HCT116 (cell line): Measurements from ENCODE around the gene EXD2.

Source experiments
- ATF3 ChIP-seq: IDR thresholded peaks from 2 replicates; pipeline ENCODE4 v1.6.1; 2012
- EGR1 ChIP-seq: IDR thresholded peaks from 2 replicates; pipeline ENCODE4 v1.6.1; 2012; ENCODE audit warnings: low read depth
- ELF1 ChIP-seq: IDR thresholded peaks from 2 replicates; pipeline ENCODE4 v1.6.1; 2012; ENCODE audit warnings: low read depth, borderline replicate concordance
- EZH2 ChIP-seq: fragments of 200-600 bp; sonication (generic); IDR thresholded peaks from 2 replicates; pipeline ENCODE4 v1.6.1; 2017; ENCODE audit warnings: antibody characterized with exemption, mixed run types
- EZH2phosphoT487 ChIP-seq: fragments of 200-600 bp; IDR thresholded peaks from 2 replicates; pipeline ENCODE4 v1.6.1; 2018; ENCODE audit warnings: antibody characterized with exemption, borderline replicate concordance
- JUND ChIP-seq: IDR thresholded peaks from 2 replicates; pipeline ENCODE4 v1.6.1; 2012
- POLR2A ChIP-seq: IDR thresholded peaks from 2 replicates; pipeline ENCODE4 v1.7.0; 2011; ENCODE audit warnings: borderline replicate concordance; ENCODE audit not compliant: insufficient read depth, insufficient read length; ENCODE audit errors: extremely low read depth
- POLR2AphosphoS5 ChIP-seq: IDR thresholded peaks from 2 replicates; pipeline ENCODE4 v1.6.1; 2011; ENCODE audit warnings: mild to moderate bottlenecking, low read depth, low read length, moderate library complexity
- YY1 ChIP-seq: IDR thresholded peaks from 2 replicates; pipeline ENCODE4 v1.6.1; 2011; ENCODE audit warnings: low read length, low read depth, moderate library complexity, mild to moderate bottlenecking; ENCODE audit not compliant: insufficient replicate concordance; ENCODE audit errors: extremely low read depth
- TF ChIP-seq, protein P1 (sequence below), 3 experiments: fragments of 200-600 bp in 1 of 3; sonication (generic) in 1 of 3; IDR thresholded peaks in 2 of 3; conservative IDR thresholded peaks in 1 of 3; 2 replicates each; pipeline ENCODE4 v1.5.1; 2012 to 2017; ENCODE audit warnings: low read depth in 2 of 3, low read length in 2 of 3, antibody characterized with exemption in 1 of 3, borderline replicate concordance in 1 of 3, control low read depth in 1 of 3, mild to moderate bottlenecking in 1 of 3, mixed read lengths in 1 of 3, mixed run types in 1 of 3, moderate library complexity in 1 of 3; ENCODE audit not compliant: insufficient read depth in 1 of 3

DNA sequence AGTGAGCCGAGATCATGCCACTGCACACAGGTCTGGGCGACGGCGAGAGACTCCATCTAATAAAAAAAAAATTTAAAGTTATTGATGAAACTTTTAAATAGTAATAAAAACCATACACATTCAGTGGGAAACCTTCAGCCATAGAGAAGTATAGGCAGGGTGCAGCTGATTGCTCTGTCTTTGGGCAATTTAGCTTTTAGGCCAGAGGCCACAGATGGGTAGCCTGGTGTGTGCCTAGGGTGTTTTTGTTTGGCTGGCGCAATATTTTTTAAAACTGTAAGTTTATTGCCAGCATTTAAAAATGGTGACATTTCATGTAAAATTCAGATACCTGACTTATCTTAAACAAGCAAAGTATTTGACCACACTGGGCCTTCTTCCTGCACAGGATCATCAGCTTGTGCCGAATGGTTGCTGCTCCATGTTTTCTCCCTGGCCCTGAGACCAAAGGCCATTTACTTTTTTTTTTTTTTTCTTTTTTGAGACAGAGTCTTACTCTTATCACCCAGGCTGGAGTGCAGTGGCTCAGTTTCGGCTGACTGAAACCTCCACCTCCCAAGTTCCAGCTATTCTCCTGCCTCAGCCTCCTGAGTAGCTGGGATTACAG is 16.2 kb downstream of the EXD2 start:
- TF ChIP-seq ATF3 (no peak), POLR2A (no peak), ELF1 (no peak), YY1 (no peak), EGR1 (no peak), JUND (no peak), EZH2 (no peak), EZH2phosphoT487 (no peak), POLR2AphosphoS5 (no peak)
- TF ChIP-seq, protein P1, sequence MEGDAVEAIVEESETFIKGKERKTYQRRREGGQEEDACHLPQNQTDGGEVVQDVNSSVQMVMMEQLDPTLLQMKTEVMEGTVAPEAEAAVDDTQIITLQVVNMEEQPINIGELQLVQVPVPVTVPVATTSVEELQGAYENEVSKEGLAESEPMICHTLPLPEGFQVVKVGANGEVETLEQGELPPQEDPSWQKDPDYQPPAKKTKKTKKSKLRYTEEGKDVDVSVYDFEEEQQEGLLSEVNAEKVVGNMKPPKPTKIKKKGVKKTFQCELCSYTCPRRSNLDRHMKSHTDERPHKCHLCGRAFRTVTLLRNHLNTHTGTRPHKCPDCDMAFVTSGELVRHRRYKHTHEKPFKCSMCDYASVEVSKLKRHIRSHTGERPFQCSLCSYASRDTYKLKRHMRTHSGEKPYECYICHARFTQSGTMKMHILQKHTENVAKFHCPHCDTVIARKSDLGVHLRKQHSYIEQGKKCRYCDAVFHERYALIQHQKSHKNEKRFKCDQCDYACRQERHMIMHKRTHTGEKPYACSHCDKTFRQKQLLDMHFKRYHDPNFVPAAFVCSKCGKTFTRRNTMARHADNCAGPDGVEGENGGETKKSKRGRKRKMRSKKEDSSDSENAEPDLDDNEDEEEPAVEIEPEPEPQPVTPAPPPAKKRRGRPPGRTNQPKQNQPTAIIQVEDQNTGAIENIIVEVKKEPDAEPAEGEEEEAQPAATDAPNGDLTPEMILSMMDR (IDR thresholded peaks at IDR 0.05 in 2 of 3, conservative IDR thresholded peaks at IDR 0.05 in 1 of 3; ENCODE audit: borderline replicate concordance in 1 of 3, insufficient read depth in 1 of 3, low read depth in 2 of 3, low read length in 2 of 3), result no peak
